PC-3 (cell line): ENCODE data around the gene ERFE. TPM values are rescaled to one million over a fixed set of nuclear protein-coding genes. Genes with fewer than 3 reads are reported as not detected.

ENCODE experiments used
- ATAC-seq: fragments of 200-7000 bp; cut with Tn5 transposase; 2 replicates; pipeline ENCODE4 v1.9.1; 2020; ENCODE audit warnings: mild to moderate bottlenecking, moderate library complexity
- BruUV-seq: library from RNA; stranded (reverse); fragments of 400-500 nt; replicated peaks from 2 replicates; lab custom pipeline; 2021; lab: Mats Ljungman, UMichigan
- CTCF ChIA-PET: fragments of 300-600 bp; sonication (Branson Sonifier 250); formaldehyde crosslinking; loops from one replicate; lab custom pipeline; 2022; ENCODE audit warnings: antibody characterized with exemption; lab: Charles Lee
- POLR2A ChIA-PET: fragments of 300-600 bp; sonication (Branson Sonifier 250); formaldehyde crosslinking; loops from one replicate; lab custom pipeline; 2022; ENCODE audit warnings: antibody characterized with exemption; ENCODE audit not compliant: unreplicated experiment; lab: Charles Lee
- DNase-seq: peaks from one replicate; pipeline ENCODE4 v3.0.0-alpha.2; 2015
- H2AFZ ChIP-seq: fragments of 300-600 bp; sonication (generic); 2 replicates; pipeline ENCODE4 v1.6.0; 2016; ENCODE audit warnings: antibody characterized with exemption, low read length
- H3F3A ChIP-seq: fragments of 300-600 bp; sonication (generic); one replicate; pipeline ENCODE4 v1.6.0; 2017; ENCODE audit warnings: antibody characterized with exemption, low read length, control low read depth, mild to moderate bottlenecking; ENCODE audit not compliant: unreplicated experiment
- H3K27ac ChIP-seq: fragments of 300-600 bp; sonication (generic); 2 replicates; pipeline ENCODE4 v1.5.1; 2016; ENCODE audit warnings: mild to moderate bottlenecking, low read length
- H3K27me3 ChIP-seq: fragments of 300-600 bp; sonication (generic); 2 replicates; pipeline ENCODE4 v1.6.1; 2016; ENCODE audit warnings: low read length, mixed read lengths
- H3K36me3 ChIP-seq: fragments of 300-600 bp; sonication (generic); 2 replicates; pipeline ENCODE4 v1.6.1; 2016; ENCODE audit warnings: low read depth, mixed run types, low read length, mixed read lengths
- H3K4me1 ChIP-seq: fragments of 300-600 bp; sonication (generic); 2 replicates; pipeline ENCODE4 v1.5.1; 2016; ENCODE audit warnings: low read length; ENCODE audit not compliant: insufficient read depth
- H3K4me2 ChIP-seq: fragments of 300-600 bp; sonication (generic); 2 replicates; pipeline ENCODE4 v1.6.0; 2016; ENCODE audit warnings: low read length
- H3K4me3 ChIP-seq: fragments of 300-600 bp; sonication (generic); 2 replicates; pipeline ENCODE4 v1.5.1; 2016; ENCODE audit warnings: mild to moderate bottlenecking, low read length, mixed read lengths
- H3K79me2 ChIP-seq: fragments of 300-600 bp; sonication (generic); 2 replicates; pipeline ENCODE4 v1.6.1; 2017; ENCODE audit warnings: low read length, mixed read lengths
- H3K9ac ChIP-seq: fragments of 300-600 bp; sonication (generic); 2 replicates; pipeline ENCODE4 v1.6.0; 2016; ENCODE audit warnings: mild to moderate bottlenecking, low read length
- H3K9me2 ChIP-seq: fragments of 300-600 bp; sonication (generic); replicated peaks from 2 replicates; pipeline ENCODE4 v1.6.1; 2016; ENCODE audit warnings: mixed run types, low read length, mixed read lengths
- H3K9me3 ChIP-seq: fragments of 300-600 bp; sonication (generic); 2 replicates; pipeline ENCODE4 v1.6.1; 2016; ENCODE audit warnings: low read length, mixed read lengths
- H4K20me1 ChIP-seq: fragments of 300-600 bp; sonication (generic); 2 replicates; pipeline ENCODE4 v1.6.1; 2016; ENCODE audit warnings: low read length, mixed read lengths
- CTCF ChIP-seq: fragments of 300-600 bp; sonication (generic); conservative IDR thresholded peaks from 2 replicates; pipeline ENCODE4 v1.5.1; 2017; ENCODE audit warnings: antibody characterized with exemption, low read depth, mild to moderate bottlenecking, low read length
- EZH2 ChIP-seq: fragments of 300-600 bp; sonication (generic); IDR thresholded peaks from one replicate; pipeline ENCODE4 v1.6.1; 2017; ENCODE audit warnings: antibody characterized with exemption, mild to moderate bottlenecking, low read length; ENCODE audit not compliant: unreplicated experiment
- EZH2phosphoT487 ChIP-seq: fragments of 300-600 bp; sonication (generic); IDR thresholded peaks from 2 replicates; pipeline ENCODE4 v1.6.1; 2018; ENCODE audit warnings: mild to moderate bottlenecking, antibody characterized with exemption, low read length, borderline replicate concordance
- intact Hi-C: fragments of 100-400 bp; cut with micrococcal nuclease; formaldehyde crosslinking; loops from 2 replicates; pipeline ENCODE4 v1.9.0; 2023
- total RNA-seq: library from RNA; depleted of rRNA; stranded (reverse); fragments of >200 nt; gene quantifications from 2 replicates; pipeline ENCODE4 v1.2.3, GENCODE V29; 2014

Gene ERFE
- total RNA-seq, 1 experiment from 2014 or later: 7.4 TPM

GRCh38 chr2:238145851-238146250 is 12.9 kb upstream of the ERFE start:
- Histone ChIP-seq H3K4me2 (no peak overlapping the region), H3K4me3 (no peak overlapping the region), H3K27me3 (no peaks in the 10 kb centered on the region), H3K4me1 (peaks cover 30% of the 10 kb centered on the region), H2AFZ (no peak overlapping the region), H4K20me1 (no peaks in the 10 kb centered on the region), H3K79me2 (no peaks in the 10 kb centered on the region), H3K9ac (no peak overlapping the region), H3F3A (no peaks in the 10 kb centered on the region), H3K9me2 (no peaks in the 10 kb centered on the region), H3K27ac (no peak overlapping the region), H3K36me3 (no peaks in the 10 kb centered on the region), H3K9me3 (no peaks in the 10 kb centered on the region)
- intact Hi-C loops: no loop called here
- no TSS peak for BruUV-seq
- ChIA-PET CTCF (interaction anchor here (0.6 kb wide), 1 partner anchor 949 kb away, joined by 4 read pairs; no protein-coding TSS in a partner anchor), POLR2A (no interaction called here)
- DNase-seq (peak; percentile 28), ATAC-seq (no peak)
- TF ChIP-seq CTCF (no peak), EZH2phosphoT487 (no peak), EZH2 (no peak)

- CTCF ChIA-PET: interaction anchor here (0.7 kb wide), 1 partner anchor 10 kb away, joined by 3 read pairs; no protein-coding TSS in a partner anchor
- POLR2A ChIA-PET: no interaction called here
Observed at GRCh38 chr2:238146884-238147544, 11.8 kb upstream of the ERFE start.

More at GRCh38 chr2:238146884-238147544, 11.8 kb upstream of the ERFE start:
- H3K4me3 ChIP-seq: no peak overlapping the region
- no peak for TF ChIP-seq CTCF
- TF ChIP-seq EZH2phosphoT487: no peak
- TF ChIP-seq EZH2: no peak
- ATAC-seq (no peak), DNase-seq (no peak)
- H3K27ac ChIP-seq: no peak overlapping the region
- intact Hi-C loops: no loop called here
- no peak overlapping the region for H2AFZ ChIP-seq
- no peaks in the 10 kb centered on the region for H3F3A ChIP-seq
- no peaks in the 10 kb centered on the region for H3K27me3 ChIP-seq
- H3K4me1 ChIP-seq: peaks cover 21% of the 10 kb centered on the region
- BruUV-seq: no TSS peak
- no peaks in the 10 kb centered on the region for H3K36me3 ChIP-seq
- H3K9ac ChIP-seq: no peak overlapping the region
- H4K20me1 ChIP-seq: no peaks in the 10 kb centered on the region
- H3K9me2 ChIP-seq: no peaks in the 10 kb centered on the region
- H3K4me2 ChIP-seq: no peak overlapping the region
- no peaks in the 10 kb centered on the region for H3K9me3 ChIP-seq
- H3K79me2 ChIP-seq: no peaks in the 10 kb centered on the region
